HepG2 (cell line): ENCODE results near the gene CACNG7. TPM values are rescaled to one million over a fixed set of nuclear protein-coding genes. Genes with fewer than 3 reads are reported as not detected.
A peak's percentile ranks its signal among the peaks of the same experiment; 100 is the strongest.

ENCODE experiments used
- IKZF4 ChIP-seq: sonication (generic); formaldehyde crosslinking; IDR thresholded peaks from 2 replicates; pipeline ENCODE4 v1.5.1; 2020; ENCODE audit warnings: borderline replicate concordance, mild to moderate bottlenecking, low read depth, missing genetic modification reagents; ENCODE audit errors: not compliant biosample characterization
- IRX3 ChIP-seq: sonication (generic); formaldehyde crosslinking; IDR thresholded peaks from 2 replicates; pipeline ENCODE4 v1.8.1; 2023; ENCODE audit warnings: mild to moderate bottlenecking, low read depth, missing genetic modification reagents, borderline replicate concordance
- KDM2A ChIP-seq: sonication (generic); formaldehyde crosslinking; IDR thresholded peaks from 2 replicates; pipeline ENCODE4 v1.4.0; 2020; ENCODE audit warnings: low read depth, missing genetic modification reagents, borderline replicate concordance
- POLR2AphosphoS5 ChIP-seq: IDR thresholded peaks from 2 replicates; pipeline ENCODE4 v1.6.1; 2012; ENCODE audit warnings: low read depth, low read length
- RFXANK ChIP-seq: IDR thresholded peaks from 2 replicates; pipeline ENCODE4 v1.6.1; 2016
- SIN3A ChIP-seq: IDR thresholded peaks from 2 replicates; pipeline ENCODE4 v1.6.1; 2011; ENCODE audit warnings: low read depth, mild to moderate bottlenecking, control low read depth, low read length, borderline replicate concordance
- SP1 ChIP-seq, 2 experiments: fragments of 450-650 bp in 1 of 2; sonication (generic) in 1 of 2; formaldehyde crosslinking in 1 of 2; IDR thresholded peaks; 2 replicates each; pipeline versions ENCODE4 v1.4.0 to v1.6.1; 2016 to 2020; ENCODE audit warnings: missing genetic modification reagents in 1 of 2
- TCF12 ChIP-seq, 2 experiments: fragments of 450-650 bp in 1 of 2; sonication (generic) in 1 of 2; formaldehyde crosslinking in 1 of 2; IDR thresholded peaks; 2 replicates each; pipeline versions ENCODE4 v1.6.1 to v1.8.0; 2017 to 2022; ENCODE audit warnings: antibody characterized with exemption in 1 of 2, mild to moderate bottlenecking in 1 of 2, missing genetic modification reagents in 1 of 2, moderate library complexity in 1 of 2
- TSC22D2 ChIP-seq: sonication (generic); formaldehyde crosslinking; IDR thresholded peaks from 2 replicates; pipeline ENCODE4 v1.5.1; 2020; ENCODE audit warnings: missing genetic modification reagents, mild to moderate bottlenecking, borderline replicate concordance
- ZBTB42 ChIP-seq: sonication (generic); formaldehyde crosslinking; IDR thresholded peaks from 2 replicates; pipeline ENCODE4 v1.5.0; 2020; ENCODE audit warnings: mild to moderate bottlenecking, missing genetic modification reagents
- ZNF138 ChIP-seq: sonication (generic); formaldehyde crosslinking; IDR thresholded peaks from 2 replicates; pipeline ENCODE4 v1.5.0; 2020; ENCODE audit warnings: mild to moderate bottlenecking, low read depth, missing genetic modification reagents
- ZNF331 ChIP-seq: sonication (generic); formaldehyde crosslinking; IDR thresholded peaks from 2 replicates; pipeline ENCODE4 v1.4.0; 2020; ENCODE audit warnings: missing genetic modification reagents
- ZNF660 ChIP-seq: sonication (generic); formaldehyde crosslinking; IDR thresholded peaks from 2 replicates; pipeline ENCODE4 v1.5.1; 2020; ENCODE audit warnings: mild to moderate bottlenecking, low read depth, missing genetic modification reagents, borderline replicate concordance
- ZNF740 ChIP-seq: sonication (generic); formaldehyde crosslinking; IDR thresholded peaks from 2 replicates; pipeline ENCODE4 v1.4.0; 2020; ENCODE audit warnings: missing genetic modification reagents
- polyA plus RNA-seq, 8 experiments: library from polyadenylated mRNA; depleted of rRNA in 3 of 8; stranded (reverse) in 7 of 8; unstranded in 1 of 8; fragments of >200 nt; fragmentation: Illumina TruSeq in 4 of 8; extraction: Trizol in 4 of 8; gene quantifications; 2 replicates each; pipeline versions ENCODE4 v1.2.1 to v1.2.3, GENCODE V29; 2011 to 2016; ENCODE audit warnings: low read depth in 4 of 8, missing spikeins in 1 of 8, mixed read lengths in 1 of 8; ENCODE audit not compliant: insufficient read depth in 1 of 8
- total RNA-seq, 5 experiments: library from RNA; depleted of rRNA; stranded (reverse); fragments of >200 nt; fragmentation: Illumina TruSeq; extraction: Trizol; gene quantifications; 2 replicates each; pipeline ENCODE4 v1.2.3, GENCODE V29; 2016; ENCODE audit warnings: low read depth in 1 of 5
- TF ChIP-seq, protein P1 (sequence below): sonication (generic); formaldehyde crosslinking; IDR thresholded peaks from 2 replicates; pipeline ENCODE4 v1.5.0; 2020; ENCODE audit warnings: missing genetic modification reagents, mild to moderate bottlenecking, borderline replicate concordance
- TF ChIP-seq, protein P2 (sequence below): sonication (generic); formaldehyde crosslinking; IDR thresholded peaks from 2 replicates; pipeline ENCODE4 v1.5.1; 2020; ENCODE audit warnings: mild to moderate bottlenecking, moderate library complexity, missing genetic modification reagents
- TF ChIP-seq, protein P3 (sequence below): sonication (generic); formaldehyde crosslinking; IDR thresholded peaks from 2 replicates; pipeline ENCODE4 v1.8.0; 2022; ENCODE audit warnings: mild to moderate bottlenecking, missing genetic modification reagents, moderate library complexity
- TF ChIP-seq, protein P4 (sequence below): sonication (generic); formaldehyde crosslinking; IDR thresholded peaks from 2 replicates; pipeline ENCODE4 v1.5.1; 2020; ENCODE audit warnings: mild to moderate bottlenecking, missing genetic modification reagents, moderate library complexity

CACNG7 gene
- total and polyA plus RNA-seq, 2 of the 13 experiments (the other 11 are each of a cell fraction or from before 2014, with no cell fraction given) = not detected

GRCh38 chr19:53867225-53868090 lies 41.6 kb upstream of the CACNG7 start, which contains the start of gene MYADM (continued):
- TF ChIP-seq, protein P1, sequence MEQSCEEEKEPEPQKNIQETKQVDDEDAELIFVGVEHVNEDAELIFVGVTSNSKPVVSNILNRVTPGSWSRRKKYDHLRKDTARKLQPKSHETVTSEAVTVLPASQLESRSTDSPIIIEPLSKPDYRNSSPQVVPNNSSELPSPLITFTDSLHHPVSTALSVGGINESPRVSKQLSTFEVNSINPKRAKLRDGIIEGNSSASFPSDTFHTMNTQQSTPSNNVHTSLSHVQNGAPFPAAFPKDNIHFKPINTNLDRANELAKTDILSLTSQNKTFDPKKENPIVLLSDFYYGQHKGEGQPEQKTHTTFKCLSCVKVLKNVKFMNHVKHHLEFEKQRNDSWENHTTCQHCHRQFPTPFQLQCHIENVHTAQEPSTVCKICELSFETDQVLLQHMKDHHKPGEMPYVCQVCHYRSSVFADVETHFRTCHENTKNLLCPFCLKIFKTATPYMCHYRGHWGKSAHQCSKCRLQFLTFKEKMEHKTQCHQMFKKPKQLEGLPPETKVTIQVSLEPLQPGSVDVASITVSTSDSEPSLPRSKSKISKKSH (CRISPR knock-in tag) = no peak
- TF ChIP-seq ZNF740 (CRISPR knock-in tag) (no peak), SP1 (IDR thresholded peaks at IDR 0.05) (no peak), SP1 (CRISPR knock-in tag; IDR thresholded peaks at IDR 0.05) (peak; percentile 92), TSC22D2 (CRISPR knock-in tag) (no peak), ZNF331 (CRISPR knock-in tag) (no peak; the same call in 1 of the 2 replicates), KDM2A (CRISPR knock-in tag) (peak; percentile 90), SIN3A (peak; percentile 97), RFXANK (0 out of 2 replicates have a peak, but pooled peaks have one; percentile 64), IKZF4 (CRISPR knock-in tag) (no peak), ZNF138 (CRISPR knock-in tag) (no peak), IRX3 (CRISPR knock-in tag) (no peak), ZNF660 (CRISPR knock-in tag) (no peak), ZBTB42 (CRISPR knock-in tag) (0 out of 2 replicates have a peak, but pooled peaks have one; percentile 48), POLR2AphosphoS5 (peak; percentile 77), TCF12 (IDR thresholded peaks at IDR 0.05) (no peak), TCF12 (CRISPR knock-in tag; IDR thresholded peaks at IDR 0.05) (no peak)
- TF ChIP-seq, protein P2, sequence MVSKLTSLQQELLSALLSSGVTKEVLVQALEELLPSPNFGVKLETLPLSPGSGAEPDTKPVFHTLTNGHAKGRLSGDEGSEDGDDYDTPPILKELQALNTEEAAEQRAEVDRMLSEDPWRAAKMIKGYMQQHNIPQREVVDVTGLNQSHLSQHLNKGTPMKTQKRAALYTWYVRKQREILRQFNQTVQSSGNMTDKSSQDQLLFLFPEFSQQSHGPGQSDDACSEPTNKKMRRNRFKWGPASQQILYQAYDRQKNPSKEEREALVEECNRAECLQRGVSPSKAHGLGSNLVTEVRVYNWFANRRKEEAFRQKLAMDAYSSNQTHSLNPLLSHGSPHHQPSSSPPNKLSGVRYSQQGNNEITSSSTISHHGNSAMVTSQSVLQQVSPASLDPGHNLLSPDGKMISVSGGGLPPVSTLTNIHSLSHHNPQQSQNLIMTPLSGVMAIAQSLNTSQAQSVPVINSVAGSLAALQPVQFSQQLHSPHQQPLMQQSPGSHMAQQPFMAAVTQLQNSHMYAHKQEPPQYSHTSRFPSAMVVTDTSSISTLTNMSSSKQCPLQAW (CRISPR knock-in tag) = peak; percentile 89
- TF ChIP-seq, protein P3, sequence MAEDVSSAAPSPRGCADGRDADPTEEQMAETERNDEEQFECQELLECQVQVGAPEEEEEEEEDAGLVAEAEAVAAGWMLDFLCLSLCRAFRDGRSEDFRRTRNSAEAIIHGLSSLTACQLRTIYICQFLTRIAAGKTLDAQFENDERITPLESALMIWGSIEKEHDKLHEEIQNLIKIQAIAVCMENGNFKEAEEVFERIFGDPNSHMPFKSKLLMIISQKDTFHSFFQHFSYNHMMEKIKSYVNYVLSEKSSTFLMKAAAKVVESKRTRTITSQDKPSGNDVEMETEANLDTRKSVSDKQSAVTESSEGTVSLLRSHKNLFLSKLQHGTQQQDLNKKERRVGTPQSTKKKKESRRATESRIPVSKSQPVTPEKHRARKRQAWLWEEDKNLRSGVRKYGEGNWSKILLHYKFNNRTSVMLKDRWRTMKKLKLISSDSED = no peak
- TF ChIP-seq, protein P4, sequence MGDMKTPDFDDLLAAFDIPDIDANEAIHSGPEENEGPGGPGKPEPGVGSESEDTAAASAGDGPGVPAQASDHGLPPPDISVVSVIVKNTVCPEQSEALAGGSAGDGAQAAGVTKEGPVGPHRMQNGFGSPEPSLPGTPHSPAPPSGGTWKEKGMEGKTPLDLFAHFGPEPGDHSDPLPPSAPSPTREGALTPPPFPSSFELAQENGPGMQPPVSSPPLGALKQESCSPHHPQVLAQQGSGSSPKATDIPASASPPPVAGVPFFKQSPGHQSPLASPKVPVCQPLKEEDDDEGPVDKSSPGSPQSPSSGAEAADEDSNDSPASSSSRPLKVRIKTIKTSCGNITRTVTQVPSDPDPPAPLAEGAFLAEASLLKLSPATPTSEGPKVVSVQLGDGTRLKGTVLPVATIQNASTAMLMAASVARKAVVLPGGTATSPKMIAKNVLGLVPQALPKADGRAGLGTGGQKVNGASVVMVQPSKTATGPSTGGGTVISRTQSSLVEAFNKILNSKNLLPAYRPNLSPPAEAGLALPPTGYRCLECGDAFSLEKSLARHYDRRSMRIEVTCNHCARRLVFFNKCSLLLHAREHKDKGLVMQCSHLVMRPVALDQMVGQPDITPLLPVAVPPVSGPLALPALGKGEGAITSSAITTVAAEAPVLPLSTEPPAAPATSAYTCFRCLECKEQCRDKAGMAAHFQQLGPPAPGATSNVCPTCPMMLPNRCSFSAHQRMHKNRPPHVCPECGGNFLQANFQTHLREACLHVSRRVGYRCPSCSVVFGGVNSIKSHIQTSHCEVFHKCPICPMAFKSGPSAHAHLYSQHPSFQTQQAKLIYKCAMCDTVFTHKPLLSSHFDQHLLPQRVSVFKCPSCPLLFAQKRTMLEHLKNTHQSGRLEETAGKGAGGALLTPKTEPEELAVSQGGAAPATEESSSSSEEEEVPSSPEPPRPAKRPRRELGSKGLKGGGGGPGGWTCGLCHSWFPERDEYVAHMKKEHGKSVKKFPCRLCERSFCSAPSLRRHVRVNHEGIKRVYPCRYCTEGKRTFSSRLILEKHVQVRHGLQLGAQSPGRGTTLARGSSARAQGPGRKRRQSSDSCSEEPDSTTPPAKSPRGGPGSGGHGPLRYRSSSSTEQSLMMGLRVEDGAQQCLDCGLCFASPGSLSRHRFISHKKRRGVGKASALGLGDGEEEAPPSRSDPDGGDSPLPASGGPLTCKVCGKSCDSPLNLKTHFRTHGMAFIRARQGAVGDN (CRISPR knock-in tag) = peak; percentile 50
